UCSD-AML1 (cell line): Measurements from ENCODE around the gene CDK14.

Source experiments
- DNase-seq: peaks from one replicate; lab custom pipeline; 2025; ENCODE audit not compliant: unreplicated experiment; lab: John Stamatoyannopoulos, UW

The CDK14 gene

GRCh38 chr7:90595801-90596670 is at the start of gene CDK14:
Gene CDK14, plus strand, starts transcription at chr7:90596321. Its CDS starts 307 bp downstream, at chr7:90596628.
- DNase-seq = peak; percentile 30

DNA sequence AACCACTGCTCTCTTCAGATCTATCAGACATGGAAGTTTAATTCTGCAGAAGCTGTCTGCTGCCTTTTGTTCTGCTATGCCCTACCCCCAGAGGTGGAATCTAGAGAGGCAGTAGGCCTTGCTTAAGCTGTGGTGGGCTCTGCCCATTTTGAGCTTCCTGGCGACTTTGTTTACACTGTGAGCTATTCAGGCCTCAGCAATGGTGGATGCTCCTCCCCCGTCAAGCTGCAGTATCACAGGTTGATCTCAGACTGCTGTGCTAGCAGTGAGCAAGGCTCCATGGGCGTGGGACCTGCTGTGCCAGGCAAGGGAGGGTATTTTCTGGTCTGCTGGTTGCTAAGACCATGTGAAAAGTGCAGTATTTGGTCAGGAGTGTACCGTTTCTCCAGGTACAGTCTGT is 45.1 kb upstream of the CDK14 start:
- DNase-seq = no peak

DNA sequence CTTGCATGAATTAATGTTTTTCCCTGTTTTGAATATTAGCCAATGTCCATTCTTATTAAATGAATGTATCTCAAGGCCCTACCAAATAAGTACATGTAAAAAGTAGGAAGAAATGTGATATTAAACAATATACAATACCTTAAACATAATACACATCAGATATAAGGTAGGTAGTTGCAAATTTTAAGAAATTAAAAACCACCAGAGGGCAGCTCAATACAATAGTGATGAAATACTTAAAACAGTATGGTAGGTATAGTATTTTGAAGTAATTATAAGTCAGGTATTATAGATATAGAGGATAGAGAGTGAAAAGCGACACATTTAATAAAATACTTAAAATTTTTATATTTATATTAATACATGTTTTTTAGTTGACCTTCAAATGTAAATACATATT is 43.6 kb upstream of the CDK14 start:
- no peak for DNase-seq

DNA sequence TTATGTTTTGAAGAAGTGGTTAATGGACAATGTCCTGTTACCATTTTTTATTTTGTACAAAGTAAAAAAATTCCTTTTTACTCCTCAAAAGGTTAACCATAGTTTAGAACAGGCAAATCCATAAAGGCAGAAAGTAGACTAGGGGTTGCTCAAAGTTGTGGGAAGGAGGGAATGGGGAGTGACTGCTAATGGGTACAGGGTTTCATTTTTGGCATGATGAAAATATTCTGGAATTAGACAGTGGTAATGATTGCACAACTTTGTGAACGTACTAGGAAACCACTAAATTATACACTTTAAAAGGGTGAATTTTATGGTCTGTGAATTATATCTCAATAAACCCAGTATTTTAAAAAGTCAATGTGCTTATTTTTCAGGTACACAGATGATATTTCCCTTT is 35.4 kb upstream of the CDK14 start:
- no peak for DNase-seq

DNA sequence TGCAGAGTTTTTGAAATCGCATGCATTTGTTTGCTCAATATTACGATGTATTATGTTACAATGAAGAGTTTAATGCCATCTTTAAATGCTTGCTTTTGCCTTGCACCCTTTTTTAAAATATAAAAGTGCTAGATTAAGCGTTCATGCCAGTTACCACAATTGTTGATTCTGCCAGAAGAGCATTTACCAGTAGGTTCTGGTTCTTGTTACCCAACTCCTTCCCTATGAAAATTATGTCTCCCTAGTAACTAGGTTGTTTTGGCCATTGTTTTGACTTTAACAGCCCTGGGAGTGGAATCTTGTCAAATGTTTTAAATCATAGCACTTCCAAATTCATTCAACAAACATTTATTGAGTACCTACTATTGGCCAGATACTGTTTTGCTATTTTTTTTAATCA is 32.8 kb upstream of the CDK14 start:
- no peak for DNase-seq

DNA sequence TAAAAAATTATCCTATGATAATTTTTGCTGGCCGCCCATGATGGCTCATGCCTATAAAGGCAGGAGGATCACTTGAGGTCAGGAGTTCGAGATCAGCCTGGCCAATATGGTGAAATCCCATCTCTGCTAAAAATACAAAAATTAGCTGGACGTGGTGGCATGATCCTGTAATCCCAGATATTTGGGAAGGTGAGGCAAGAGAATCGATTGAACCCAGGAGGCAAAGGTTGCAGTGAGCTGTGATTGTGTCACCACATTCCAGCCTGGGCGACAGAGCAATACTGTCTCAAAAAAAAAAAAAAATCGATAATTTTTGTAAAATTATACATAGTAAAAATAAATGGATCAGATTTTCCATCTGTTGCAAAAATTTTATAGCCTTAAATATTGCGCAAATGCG is 31.7 kb upstream of the CDK14 start:
- DNase-seq = no peak

- DNase-seq = no peak
Measured at GRCh38 chr7:90568213-90568612, 27.9 kb upstream of the CDK14 start.

DNA sequence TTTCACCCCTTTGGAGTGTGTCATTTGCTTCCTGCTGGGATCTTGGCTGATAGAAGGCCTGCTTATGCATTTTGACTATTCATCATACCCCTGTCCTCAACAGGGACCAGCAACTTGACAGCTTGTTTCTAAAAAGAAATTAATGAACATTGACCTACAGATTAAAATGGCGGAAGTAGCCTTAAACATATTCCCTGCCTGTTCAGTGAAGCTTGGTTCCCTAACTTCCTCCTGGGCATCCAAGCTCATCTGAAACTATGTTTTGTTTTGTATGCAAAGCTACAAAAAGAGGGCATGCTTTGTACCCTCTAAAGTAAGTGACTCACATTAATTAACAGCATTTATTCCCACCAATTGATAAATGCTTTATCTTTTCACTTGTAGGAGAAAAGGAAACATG is 26.8 kb upstream of the CDK14 start:
- DNase-seq = no peak

DNA sequence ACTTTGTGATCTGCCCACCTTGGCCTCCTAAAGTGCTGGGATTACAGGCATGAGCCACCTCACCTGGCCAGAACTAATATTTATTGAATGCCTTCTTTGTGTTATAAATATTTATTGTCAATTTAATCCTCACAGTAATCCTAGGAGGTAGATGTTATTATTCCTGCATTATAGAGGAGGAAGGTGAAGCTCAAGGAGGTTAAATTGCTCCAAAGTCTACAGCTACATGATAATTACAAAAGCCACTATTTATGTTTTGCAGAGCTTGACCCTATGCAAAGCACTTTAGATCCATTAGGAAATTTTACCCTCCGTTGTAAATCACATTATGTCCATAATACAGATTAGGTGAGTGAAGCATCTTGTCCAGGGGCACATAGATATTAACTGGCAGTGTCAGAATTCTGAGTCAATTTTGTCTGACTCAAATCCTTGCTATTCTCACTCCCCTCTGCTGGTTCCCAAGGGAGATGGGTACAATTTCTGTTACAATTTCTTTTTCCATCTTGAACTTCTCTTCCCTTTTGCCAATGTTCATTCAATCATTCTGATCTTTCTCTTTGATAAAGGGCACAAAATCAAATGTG is 25.7 kb upstream of the CDK14 start:
- no peak for DNase-seq

- no peak for DNase-seq
Measured at GRCh38 chr7:90574146-90574819, 21.8 kb upstream of the CDK14 start.

- no peak for DNase-seq
Measured at GRCh38 chr7:90574820-90575187, 21.3 kb upstream of the CDK14 start.

GRCh38 chr7:90579181-90579688 is 16.9 kb upstream of the CDK14 start:
- DNase-seq = no peak

DNA sequence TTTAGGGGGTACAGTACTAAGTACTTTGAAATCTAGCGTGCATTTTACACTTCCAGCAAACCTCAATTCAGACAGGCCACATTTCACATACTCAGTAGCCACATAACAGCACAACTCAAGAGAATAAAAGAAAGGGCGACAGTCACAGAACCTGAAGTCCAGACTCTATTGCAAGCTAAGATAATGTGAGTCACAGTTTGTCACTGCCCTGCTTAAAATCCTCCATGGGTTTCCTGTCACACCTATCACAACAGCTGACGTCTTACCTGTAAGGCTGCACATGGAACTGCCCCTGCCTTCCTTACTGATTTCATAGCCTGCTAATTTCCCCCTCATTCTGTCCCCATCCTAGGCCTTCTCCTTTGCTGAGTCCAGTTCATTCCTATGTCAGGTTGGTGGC is 16.1 kb upstream of the CDK14 start:
- DNase-seq = no peak

DNA sequence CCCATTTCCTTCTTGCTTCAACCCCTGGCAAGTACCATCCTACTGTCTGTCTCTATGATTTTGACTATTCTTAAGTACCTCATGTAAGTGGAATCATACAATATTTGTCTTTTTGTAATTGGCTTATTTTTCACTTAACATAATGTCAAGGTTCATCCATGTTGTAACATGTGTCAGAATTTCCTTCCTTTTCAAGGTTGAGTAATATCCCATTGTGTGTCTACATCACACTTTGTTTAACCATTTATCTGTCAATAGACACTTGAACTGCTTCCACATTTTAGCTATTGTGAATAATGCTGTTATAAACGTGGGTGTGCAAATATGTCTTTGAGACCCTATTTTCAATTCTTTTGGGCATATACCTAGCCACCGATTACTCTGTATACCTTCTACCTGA is 14.0 kb upstream of the CDK14 start:
- no peak for DNase-seq

GRCh38 chr7:90584378-90584777 is 11.7 kb upstream of the CDK14 start:
- no peak for DNase-seq

GRCh38 chr7:90586091-90586490 is 10.0 kb upstream of the CDK14 start:
- DNase-seq = no peak

DNA sequence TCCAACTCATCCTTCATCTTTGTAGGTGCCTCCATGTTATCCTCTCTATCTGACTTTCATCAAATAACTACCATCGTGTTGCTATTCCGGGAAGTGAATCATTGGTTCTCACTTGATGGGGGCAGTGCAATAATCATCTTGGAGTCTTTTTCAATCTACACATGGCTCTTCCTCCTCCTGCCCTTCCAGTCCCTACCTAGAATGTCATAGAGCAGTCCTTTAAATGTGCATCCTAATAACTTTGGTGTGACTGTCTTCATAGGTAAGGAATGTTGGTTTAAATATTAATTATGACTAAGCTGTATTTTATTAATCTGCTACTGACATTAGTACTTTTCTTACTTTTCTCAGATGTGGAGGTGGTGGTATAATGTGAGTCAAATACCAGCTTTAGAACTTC is 8.4 kb upstream of the CDK14 start:
- DNase-seq = no peak

- DNase-seq = no peak
Measured at GRCh38 chr7:90592033-90592432, 4.1 kb upstream of the CDK14 start.

GRCh38 chr7:90593205-90593604 is 2.9 kb upstream of the CDK14 start:
- no peak for DNase-seq

DNA sequence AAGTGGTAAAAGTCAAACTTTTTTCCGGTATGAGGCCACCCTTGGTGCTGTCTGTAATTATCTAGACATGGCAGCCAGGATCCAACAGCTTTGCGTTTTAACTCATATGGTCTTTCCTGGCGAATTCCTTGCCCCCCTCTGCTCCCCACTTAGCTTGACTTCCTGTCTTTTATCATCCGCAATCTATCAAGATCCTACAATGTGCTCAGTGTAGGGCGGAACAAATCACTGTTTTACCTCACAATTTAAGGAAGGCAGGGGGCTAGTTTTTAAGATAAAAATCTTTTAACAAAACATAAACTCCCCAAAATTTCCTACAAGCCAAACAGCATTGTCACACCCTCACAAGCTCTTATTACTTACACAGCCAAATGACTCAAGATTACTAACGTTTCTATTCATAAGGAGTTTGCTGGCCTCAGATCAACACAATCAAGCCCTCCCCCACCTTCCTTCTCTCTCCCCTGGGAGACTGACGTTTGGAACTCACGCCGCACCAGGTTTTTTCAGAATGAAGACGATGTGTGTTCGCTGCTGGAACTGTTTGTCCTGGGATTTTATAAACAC is 1.3 kb upstream of the CDK14 start:
- DNase-seq = no peak

GRCh38 chr7:90595342-90595800 is 750 bp upstream of the CDK14 start:
- DNase-seq = no peak
